CD8-positive, alpha-beta memory T cell (primary cell): ENCODE results near the gene WDR48. TPM values are rescaled to one million over a fixed set of nuclear protein-coding genes. Genes with fewer than 3 reads are reported as not detected.
A peak's percentile ranks its signal among the peaks of the same experiment; 100 is the strongest.

ENCODE experiments used
- CTCF ChIA-PET: fragments of 350-600 bp; sonication (Branson Sonifier 250); formaldehyde crosslinking; loops from one replicate; lab custom pipeline; 2021; ENCODE audit warnings: antibody characterized with exemption; lab: Charles Lee
- POLR2A ChIA-PET: fragments of 350-600 bp; sonication (Branson Sonifier 250); formaldehyde crosslinking; loops from one replicate; lab custom pipeline; 2021; ENCODE audit warnings: antibody characterized with exemption; lab: Charles Lee
- DNase-seq, 5 donors: peaks; one replicate each; pipeline versions ENCODE4 v3.0.0 to v3.0.0-alpha.2; 2020 to 2022; ENCODE audit warnings: mixed read lengths in 1 of 5
- H3K27ac ChIP-seq: one replicate; pipeline ENCODE4 v1.7.0; 2013; ENCODE audit warnings: low read depth, mild to moderate bottlenecking, low read length, moderate library complexity
- H3K27me3 ChIP-seq: 2 replicates; pipeline ENCODE4 v1.7.0; 2013; ENCODE audit warnings: low read length, mild to moderate bottlenecking; ENCODE audit not compliant: insufficient read depth, poor library complexity, severe bottlenecking
- H3K36me3 ChIP-seq: 2 replicates; pipeline ENCODE4 v1.7.0; 2013; ENCODE audit warnings: mild to moderate bottlenecking, low read length, moderate library complexity; ENCODE audit not compliant: insufficient read depth
- H3K4me1 ChIP-seq: 2 replicates; pipeline ENCODE4 v1.7.0; 2013; ENCODE audit warnings: mild to moderate bottlenecking, low read length, moderate library complexity; ENCODE audit not compliant: insufficient read depth
- H3K4me3 ChIP-seq: 2 replicates; pipeline ENCODE4 v1.7.0; 2013; ENCODE audit warnings: mild to moderate bottlenecking, low read length
- H3K9me3 ChIP-seq: 2 replicates; pipeline ENCODE4 v1.7.0; 2013; ENCODE audit warnings: mild to moderate bottlenecking, low read length
- H3K27ac Mint-ChIP-seq, 8 donors: one replicate each; pipeline ENCODE4 v1.8.0; 2020 to 2021; ENCODE audit warnings: mixed read lengths in 8 of 8, mild to moderate bottlenecking in 6 of 8, inconsistent platforms in 3 of 8, moderate library complexity in 3 of 8
- H3K27me3 Mint-ChIP-seq, 2 donors: one replicate each; pipeline ENCODE4 v1.8.0; 2020 to 2021; ENCODE audit warnings: mixed read lengths in 2 of 2, mild to moderate bottlenecking in 1 of 2, moderate library complexity in 1 of 2
- H3K36me3 Mint-ChIP-seq, 3 donors: one replicate each; pipeline ENCODE4 v1.8.0; 2020 to 2021; ENCODE audit warnings: mixed read lengths in 3 of 3, inconsistent platforms in 1 of 3, mild to moderate bottlenecking in 1 of 3
- H3K4me1 Mint-ChIP-seq, 3 donors: one replicate each; pipeline ENCODE4 v1.8.0; 2020 to 2021; ENCODE audit warnings: mixed read lengths in 3 of 3, inconsistent platforms in 1 of 3, mild to moderate bottlenecking in 1 of 3
- H3K4me3 Mint-ChIP-seq, 7 donors: one replicate each; pipeline ENCODE4 v1.8.0; 2020 to 2021; ENCODE audit warnings: mixed read lengths in 7 of 7, mild to moderate bottlenecking in 6 of 7, moderate library complexity in 4 of 7, inconsistent platforms in 2 of 7
- H3K9me3 Mint-ChIP-seq, 5 donors: one replicate each; pipeline ENCODE4 v1.8.0; 2020 to 2022; ENCODE audit warnings: mixed read lengths in 5 of 5, mild to moderate bottlenecking in 3 of 5, moderate library complexity in 2 of 5, inconsistent platforms in 1 of 5
- polyA plus RNA-seq: library from polyadenylated mRNA; unstranded; fragments of 300-500 nt; fragmentation: Illumina TruSeq; gene quantifications from one replicate; pipeline ENCODE4 v1.2.3, GENCODE V29; 2021
- total RNA-seq, 2 experiments: library from RNA; stranded (reverse); gene quantifications; one replicate each; pipeline ENCODE4 v1.2.3, GENCODE V29; 2021

The WDR48 gene
- total and polyA plus RNA-seq, 3 experiments from 2014 or later = 44.7 to 46.3 (median 44.7) TPM

- Histone ChIP-seq H3K4me1 (peaks cover 29% of the 10 kb centered on the region), H3K27ac (no peak overlapping the region), H3K4me3 (no peak overlapping the region), H3K27me3 (no peaks in the 10 kb centered on the region), H3K36me3 (peaks cover 3% of the 10 kb centered on the region), H3K9me3 (no peaks in the 10 kb centered on the region)
- H3K36me3 Mint-ChIP-seq = peaks cover 0 to 18% (median 0%) of the 10 kb centered on the region in 3 donors
- peaks cover 53 to 64% (median 59%) of the 10 kb centered on the region in 3 donors for H3K4me1 Mint-ChIP-seq
- peak overlapping the region in 5 of 8 donors; percentile 21 to 73 (median 53) for H3K27ac Mint-ChIP-seq
- ChIA-PET POLR2A (no interaction called here), CTCF (interaction anchor here (1.1 to 2.8 kb wide), 4 partner anchors 9 to 188 kb away, joined by 3 to 15 read pairs (median 4); no protein-coding TSS in a partner anchor)
- no peak for DNase-seq
- peaks cover 0 to 2% of the 10 kb centered on the region in 2 donors for H3K27me3 Mint-ChIP-seq
- H3K9me3 Mint-ChIP-seq = no peaks in the 10 kb centered on the region
- peak overlapping the region in 3 of 7 donors; percentile 6 to 84 (median 37) for H3K4me3 Mint-ChIP-seq
Measured at GRCh38 chr3:39103791-39104552, 52.2 kb downstream of the WDR48 start.

- Histone ChIP-seq H3K27ac (no peak overlapping the region), H3K27me3 (no peaks in the 10 kb centered on the region), H3K9me3 (no peaks in the 10 kb centered on the region), H3K4me1 (peaks cover 29% of the 10 kb centered on the region), H3K36me3 (no peaks in the 10 kb centered on the region), H3K4me3 (no peak overlapping the region)
- CTCF ChIA-PET = interaction anchor here (1.1 to 2.8 kb wide), 4 partner anchors 10 to 183 kb away, joined by 3 to 24 read pairs (median 9); no protein-coding TSS in a partner anchor
- DNase-seq = no peak
- Mint-ChIP-seq H3K4me3 (peak overlapping the region in 6 of 7 donors; percentile 5 to 84 (median 81)), H3K4me1 (peaks cover 58 to 70% (median 64%) of the 10 kb centered on the region in 3 donors), H3K36me3 (peaks cover 0 to 11% (median 0%) of the 10 kb centered on the region in 3 donors), H3K27me3 (peaks cover 0 to 2% of the 10 kb centered on the region in 2 donors), H3K27ac (peak overlapping the region in 7 of 8 donors; percentile 44 to 94 (median 64)), H3K9me3 (no peaks in the 10 kb centered on the region)
- POLR2A ChIA-PET = no interaction called here
Measured at GRCh38 chr3:39104961-39105686, 53.3 kb downstream of the WDR48 start.

GRCh38 chr3:39105687-39106063, 53.9 kb downstream of the WDR48 start:
- H3K4me1 ChIP-seq = peaks cover 29% of the 10 kb centered on the region
- no peak overlapping the region for H3K4me3 ChIP-seq
- H3K4me1 Mint-ChIP-seq = peaks cover 58 to 70% (median 64%) of the 10 kb centered on the region in 3 donors
- H3K4me3 Mint-ChIP-seq = peak overlapping the region; percentile 79 to 90 (median 82)
- peak overlapping the region; percentile 55 to 94 (median 86) for H3K27ac Mint-ChIP-seq
- no peak for DNase-seq
- peaks cover 0 to 9% (median 0%) of the 10 kb centered on the region in 3 donors for H3K36me3 Mint-ChIP-seq
- no peak overlapping the region for H3K27ac ChIP-seq
- CTCF ChIA-PET = interaction anchor here (1.0 to 2.8 kb wide), 5 partner anchors 10 to 188 kb away, joined by 3 to 24 read pairs (median 6); no protein-coding TSS in a partner anchor
- H3K9me3 Mint-ChIP-seq = no peaks in the 10 kb centered on the region
- no peaks in the 10 kb centered on the region for H3K9me3 ChIP-seq
- no peaks in the 10 kb centered on the region for H3K36me3 ChIP-seq
- peaks cover 0 to 2% of the 10 kb centered on the region in 2 donors for H3K27me3 Mint-ChIP-seq
- H3K27me3 ChIP-seq = no peaks in the 10 kb centered on the region
- POLR2A ChIA-PET = no interaction called here

- peaks cover 55 to 66% (median 63%) of the 10 kb centered on the region in 3 donors for H3K4me1 Mint-ChIP-seq
Measured at GRCh38 chr3:39106281-39106811, 54.5 kb downstream of the WDR48 start.

GRCh38 chr3:39106851-39107387, 55.1 kb downstream of the WDR48 start:
- POLR2A ChIA-PET = no interaction called here
- Mint-ChIP-seq H3K4me1 (peaks cover 55 to 61% (median 59%) of the 10 kb centered on the region in 3 donors), H3K27me3 (peaks cover 0 to 2% of the 10 kb centered on the region in 2 donors), H3K9me3 (no peaks in the 10 kb centered on the region), H3K4me3 (peak overlapping the region; percentile 79 to 90 (median 82)), H3K27ac (peak overlapping the region; percentile 55 to 99 (median 90)), H3K36me3 (peaks cover 0 to 9% (median 0%) of the 10 kb centered on the region in 3 donors)
- Histone ChIP-seq H3K36me3 (no peaks in the 10 kb centered on the region), H3K9me3 (no peaks in the 10 kb centered on the region), H3K4me1 (peaks cover 29% of the 10 kb centered on the region), H3K27me3 (no peaks in the 10 kb centered on the region), H3K4me3 (peak overlapping the region; percentile 71), H3K27ac (peak overlapping the region; percentile 66)
- DNase-seq = no peak
- CTCF ChIA-PET = interaction anchor here (1.0 to 3.2 kb wide), 6 partner anchors 12 to 187 kb away, joined by 3 to 15 read pairs (median 5); no protein-coding TSS in a partner anchor

More at GRCh38 chr3:39106281-39106811, 54.5 kb downstream of the WDR48 start:
- Mint-ChIP-seq H3K27ac (peak overlapping the region; percentile 55 to 99 (median 90)), H3K27me3 (peaks cover 0 to 2% of the 10 kb centered on the region in 2 donors), H3K36me3 (peaks cover 0 to 9% (median 0%) of the 10 kb centered on the region in 3 donors), H3K4me3 (peak overlapping the region; percentile 79 to 90 (median 82)), H3K9me3 (no peaks in the 10 kb centered on the region)
- ChIA-PET POLR2A (no interaction called here), CTCF (interaction anchor here (1.0 to 2.8 kb wide), 6 partner anchors 11 to 187 kb away, joined by 3 to 24 read pairs (median 5); no protein-coding TSS in a partner anchor)
- no peaks in the 10 kb centered on the region for H3K27me3 ChIP-seq
- no peak for DNase-seq
- H3K36me3 ChIP-seq = no peaks in the 10 kb centered on the region
- peak overlapping the region; percentile 66 for H3K27ac ChIP-seq
- peaks cover 29% of the 10 kb centered on the region for H3K4me1 ChIP-seq
- no peaks in the 10 kb centered on the region for H3K9me3 ChIP-seq
- H3K4me3 ChIP-seq = peak overlapping the region; percentile 71

GRCh38 chr3:39107388-39108199, 55.8 kb downstream of the WDR48 start, which contains the start of the genes GORASP1 and TTC21A:
Gene GORASP1, minus strand, starts transcription at chr3:39107627. Its CDS starts 86 bp downstream, at chr3:39107541.
Gene TTC21A, plus strand, starts transcription at chr3:39107680. Its CDS starts 158 bp downstream, at chr3:39107838.
- H3K4me3 ChIP-seq = peak within 1 kb of the TSS; percentile 71
- peak; percentile 39 to 71 (median 63) for DNase-seq
- H3K27me3 ChIP-seq = no peaks in the 10 kb centered on the region
- H3K9me3 ChIP-seq = no peaks in the 10 kb centered on the region
- peak within 1 kb of the TSS; percentile 66 for H3K27ac ChIP-seq
- no peaks in the 10 kb centered on the region for H3K36me3 ChIP-seq
- Mint-ChIP-seq H3K27me3 (peaks cover 0 to 2% of the 10 kb centered on the region in 2 donors), H3K9me3 (no peaks in the 10 kb centered on the region), H3K36me3 (peaks cover 0 to 9% (median 0%) of the 10 kb centered on the region in 3 donors), H3K4me3 (peak within 1 kb of the TSS; percentile 86 to 98 (median 93)), H3K4me1 (peaks cover 50 to 55% (median 55%) of the 10 kb centered on the region in 3 donors), H3K27ac (peak within 1 kb of the TSS; percentile 71 to 99 (median 92))
- H3K4me1 ChIP-seq = peaks cover 29% of the 10 kb centered on the region
- CTCF ChIA-PET = interaction anchor here (0.8 to 3.2 kb wide), 5 partner anchors 72 to 185 kb away, joined by 3 to 13 read pairs (median 5); no protein-coding TSS in a partner anchor
- POLR2A ChIA-PET = no interaction called here
